ENCODE results near the gene HEMGN. TPM values are rescaled to one million over a fixed set of nuclear protein-coding genes. Genes with fewer than 3 reads are reported as not detected.

Gene HEMGN

Small RNAs within 50 kb of the gene (small RNA-seq; reads per million reads assigned to genes)
- not detected for gene RF00019 (ENCODE audit: insufficient read depth)
